ENCODE results near the gene MINDY1.

Gene MINDY1

GRCh38 chr1:150999926-151000325, 6.8 kb downstream of the MINDY1 start:
- H3K4me3 ChIP-seq (replicated peaks; ENCODE audit: low read depth, low read length) = no peak overlapping the region
- no peak for TF ChIP-seq CTCF (IDR thresholded peaks at IDR 0.05; ENCODE audit: insufficient read depth, low read length, poor library complexity, severe bottlenecking)
- no peaks in the 10 kb centered on the region; the same call in 1 of the 2 replicates for H3K36me3 ChIP-seq (ENCODE audit: control insufficient read depth, insufficient read depth, low read length)
- DNase-seq (ENCODE audit: extremely low read depth, insufficient read length) = no peak
- H3K27me3 ChIP-seq (replicated peaks; ENCODE audit: control insufficient read depth, insufficient read depth, low read length) = no peaks in the 10 kb centered on the region

GRCh38 chr1:150999051-150999674, 7.5 kb downstream of the MINDY1 start:
- TF ChIP-seq CTCF (IDR thresholded peaks at IDR 0.05; ENCODE audit: insufficient read depth, low read length, poor library complexity, severe bottlenecking) = no peak
- Histone ChIP-seq H3K4me3 (replicated peaks; ENCODE audit: low read depth, low read length) (no peak overlapping the region), H3K27me3 (replicated peaks; ENCODE audit: control insufficient read depth, insufficient read depth, low read length) (no peaks in the 10 kb centered on the region), H3K36me3 (ENCODE audit: control insufficient read depth, insufficient read depth, low read length) (no peaks in the 10 kb centered on the region; the same call in 1 of the 2 replicates)
- no peak for DNase-seq (ENCODE audit: extremely low read depth, insufficient read length)

- H3K4me3 ChIP-seq (replicated peaks; ENCODE audit: low read depth, low read length) = no peak overlapping the region
- no peaks in the 10 kb centered on the region; the same call in 1 of the 2 replicates for H3K36me3 ChIP-seq (ENCODE audit: control insufficient read depth, insufficient read depth, low read length)
- TF ChIP-seq CTCF (IDR thresholded peaks at IDR 0.05; ENCODE audit: insufficient read depth, low read length, poor library complexity, severe bottlenecking) = no peak
- H3K27me3 ChIP-seq (replicated peaks; ENCODE audit: control insufficient read depth, insufficient read depth, low read length) = no peaks in the 10 kb centered on the region
- DNase-seq (ENCODE audit: extremely low read depth, insufficient read length) = no peak
These were observed 8.8 kb downstream of the MINDY1 start for GRCh38 chr1:150997949-150998348.

- Histone ChIP-seq H3K27me3 (replicated peaks; ENCODE audit: control insufficient read depth, insufficient read depth, low read length) (no peaks in the 10 kb centered on the region), H3K36me3 (ENCODE audit: control insufficient read depth, insufficient read depth, low read length) (no peaks in the 10 kb centered on the region; the same call in 1 of the 2 replicates), H3K4me3 (replicated peaks; ENCODE audit: low read depth, low read length) (no peak overlapping the region)
- TF ChIP-seq CTCF (IDR thresholded peaks at IDR 0.05; ENCODE audit: insufficient read depth, low read length, poor library complexity, severe bottlenecking) = no peak
- DNase-seq (ENCODE audit: extremely low read depth, insufficient read length) = no peak
These were observed 9.4 kb downstream of the MINDY1 start for GRCh38 chr1:150997126-150997872.

GRCh38 chr1:150995896-150996295, 10.8 kb downstream of the MINDY1 start:
- no peaks in the 10 kb centered on the region; the same call in 1 of the 2 replicates for H3K36me3 ChIP-seq (ENCODE audit: control insufficient read depth, insufficient read depth, low read length)
- DNase-seq (ENCODE audit: extremely low read depth, insufficient read length) = no peak
- H3K4me3 ChIP-seq (replicated peaks; ENCODE audit: low read depth, low read length) = no peak overlapping the region
- no peaks in the 10 kb centered on the region for H3K27me3 ChIP-seq (replicated peaks; ENCODE audit: control insufficient read depth, insufficient read depth, low read length)
- TF ChIP-seq CTCF (IDR thresholded peaks at IDR 0.05; ENCODE audit: insufficient read depth, low read length, poor library complexity, severe bottlenecking) = peak; percentile 57
